Measurements from ENCODE around the gene PIGU.
"Not testable (repeated sequence)": the region's sequence is repeated elsewhere in the genome, so short reads cannot be mapped to it uniquely, and the experiment has no call there.

Gene PIGU

DNA sequence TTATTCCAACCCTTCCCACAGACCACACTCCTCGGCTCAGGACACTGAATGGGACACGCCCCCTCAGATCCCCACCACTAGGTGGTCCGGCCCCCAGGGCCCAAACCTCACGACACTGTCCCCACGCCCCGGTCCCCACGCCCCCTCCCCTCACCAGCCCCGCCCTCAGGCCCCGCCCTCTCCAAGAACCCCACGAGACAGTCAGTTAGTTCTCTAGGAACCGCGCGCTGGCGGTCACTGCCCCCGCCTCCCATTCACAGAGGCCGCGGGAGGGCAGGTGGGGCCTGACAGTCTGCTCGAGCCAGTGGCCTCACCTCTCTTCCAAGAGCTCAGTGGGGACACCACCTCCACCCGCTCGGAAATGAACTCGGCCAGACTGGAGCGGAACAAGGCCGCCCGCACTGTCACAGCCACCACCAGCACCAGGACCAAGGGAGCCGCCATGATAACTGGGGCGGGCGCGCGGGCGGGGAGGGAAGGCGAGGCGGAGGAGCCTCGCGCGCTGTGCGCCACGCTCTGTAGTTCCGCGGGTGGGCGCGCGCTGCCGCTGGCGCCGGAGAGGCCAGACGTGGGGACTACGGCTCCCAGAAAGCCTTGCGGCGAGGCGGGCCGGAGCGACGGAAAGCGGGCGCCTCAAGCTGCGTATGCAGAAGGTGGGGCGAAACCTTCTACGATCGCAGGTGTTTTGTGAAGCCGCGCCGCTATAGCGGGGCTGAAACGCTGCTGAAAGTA lies at the start of gene PIGU:
Gene PIGU, minus strand, starts transcription at position 451 of the 732 bp plus-strand sequence. Its CDS starts 7 bp downstream, at position 444.
- peak; percentile 95 for DNase-seq (ENCODE audit: low spot score)
- TF ChIP-seq, protein P1, sequence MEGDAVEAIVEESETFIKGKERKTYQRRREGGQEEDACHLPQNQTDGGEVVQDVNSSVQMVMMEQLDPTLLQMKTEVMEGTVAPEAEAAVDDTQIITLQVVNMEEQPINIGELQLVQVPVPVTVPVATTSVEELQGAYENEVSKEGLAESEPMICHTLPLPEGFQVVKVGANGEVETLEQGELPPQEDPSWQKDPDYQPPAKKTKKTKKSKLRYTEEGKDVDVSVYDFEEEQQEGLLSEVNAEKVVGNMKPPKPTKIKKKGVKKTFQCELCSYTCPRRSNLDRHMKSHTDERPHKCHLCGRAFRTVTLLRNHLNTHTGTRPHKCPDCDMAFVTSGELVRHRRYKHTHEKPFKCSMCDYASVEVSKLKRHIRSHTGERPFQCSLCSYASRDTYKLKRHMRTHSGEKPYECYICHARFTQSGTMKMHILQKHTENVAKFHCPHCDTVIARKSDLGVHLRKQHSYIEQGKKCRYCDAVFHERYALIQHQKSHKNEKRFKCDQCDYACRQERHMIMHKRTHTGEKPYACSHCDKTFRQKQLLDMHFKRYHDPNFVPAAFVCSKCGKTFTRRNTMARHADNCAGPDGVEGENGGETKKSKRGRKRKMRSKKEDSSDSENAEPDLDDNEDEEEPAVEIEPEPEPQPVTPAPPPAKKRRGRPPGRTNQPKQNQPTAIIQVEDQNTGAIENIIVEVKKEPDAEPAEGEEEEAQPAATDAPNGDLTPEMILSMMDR (IDR thresholded peaks at IDR 0.05; ENCODE audit: borderline replicate concordance, control extremely low read depth, extremely low read depth, insufficient read depth, missing control alignments): peak; percentile 4
- in situ Hi-C loops (cut with MboI; ENCODE audit: low sequenced_read_pairs, unreplicated experiment): no loop called here

- TF ChIP-seq, protein P1 (IDR thresholded peaks at IDR 0.05; ENCODE audit: borderline replicate concordance, control extremely low read depth, extremely low read depth, insufficient read depth, missing control alignments): no peak
- DNase-seq (ENCODE audit: low spot score): no peak
- in situ Hi-C loops (cut with MboI; ENCODE audit: low sequenced_read_pairs, unreplicated experiment): no loop called here
Measured at GRCh38 chr20:34724172-34724571, 47.3 kb upstream of the PIGU start.

DNA sequence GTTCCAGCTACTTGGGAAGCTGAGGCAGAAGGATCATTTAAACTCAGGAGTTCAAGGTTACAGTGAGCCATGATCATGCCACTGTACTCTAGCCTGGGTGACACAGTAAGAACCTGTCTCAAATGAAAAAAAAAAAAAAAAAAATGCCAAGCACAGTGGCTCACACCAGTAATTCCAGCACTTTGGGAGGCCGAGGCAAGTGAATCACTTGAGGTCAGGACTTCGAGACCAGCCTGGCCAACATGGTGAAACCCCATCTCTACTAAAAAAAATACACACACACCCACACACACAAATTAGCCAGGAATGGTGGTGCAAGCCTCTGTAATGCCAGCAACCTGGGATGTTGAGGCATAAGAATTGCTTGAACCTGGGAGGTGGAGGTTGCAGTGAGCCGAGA lies 45.7 kb upstream of the PIGU start:
- DNase-seq (ENCODE audit: low spot score); in situ Hi-C loops (cut with MboI; ENCODE audit: low sequenced_read_pairs, unreplicated experiment): not testable (repeated sequence)

DNA sequence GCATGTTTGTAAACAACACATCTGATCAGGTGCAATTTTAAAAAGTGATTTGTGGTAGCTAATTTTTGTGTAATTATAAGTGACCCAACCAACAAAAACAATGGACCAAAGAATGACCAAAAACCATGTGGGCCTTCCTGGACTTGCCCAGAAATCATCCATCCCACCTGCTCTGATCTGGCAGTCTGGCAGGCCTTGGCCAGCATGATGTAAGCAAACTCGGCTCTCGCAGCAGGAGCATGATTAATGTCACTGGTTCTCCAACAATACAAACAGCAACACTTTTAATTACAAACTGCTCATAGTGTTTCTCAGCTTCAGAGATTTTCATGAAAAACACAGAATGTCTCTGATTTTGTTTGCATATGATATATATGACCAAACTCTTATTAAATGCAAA lies 43.4 kb upstream of the PIGU start:
- TF ChIP-seq, protein P1 (IDR thresholded peaks at IDR 0.05; ENCODE audit: borderline replicate concordance, control extremely low read depth, extremely low read depth, insufficient read depth, missing control alignments): no peak
- DNase-seq (ENCODE audit: low spot score): no peak
- in situ Hi-C loops (cut with MboI; ENCODE audit: low sequenced_read_pairs, unreplicated experiment): no loop called here

DNA sequence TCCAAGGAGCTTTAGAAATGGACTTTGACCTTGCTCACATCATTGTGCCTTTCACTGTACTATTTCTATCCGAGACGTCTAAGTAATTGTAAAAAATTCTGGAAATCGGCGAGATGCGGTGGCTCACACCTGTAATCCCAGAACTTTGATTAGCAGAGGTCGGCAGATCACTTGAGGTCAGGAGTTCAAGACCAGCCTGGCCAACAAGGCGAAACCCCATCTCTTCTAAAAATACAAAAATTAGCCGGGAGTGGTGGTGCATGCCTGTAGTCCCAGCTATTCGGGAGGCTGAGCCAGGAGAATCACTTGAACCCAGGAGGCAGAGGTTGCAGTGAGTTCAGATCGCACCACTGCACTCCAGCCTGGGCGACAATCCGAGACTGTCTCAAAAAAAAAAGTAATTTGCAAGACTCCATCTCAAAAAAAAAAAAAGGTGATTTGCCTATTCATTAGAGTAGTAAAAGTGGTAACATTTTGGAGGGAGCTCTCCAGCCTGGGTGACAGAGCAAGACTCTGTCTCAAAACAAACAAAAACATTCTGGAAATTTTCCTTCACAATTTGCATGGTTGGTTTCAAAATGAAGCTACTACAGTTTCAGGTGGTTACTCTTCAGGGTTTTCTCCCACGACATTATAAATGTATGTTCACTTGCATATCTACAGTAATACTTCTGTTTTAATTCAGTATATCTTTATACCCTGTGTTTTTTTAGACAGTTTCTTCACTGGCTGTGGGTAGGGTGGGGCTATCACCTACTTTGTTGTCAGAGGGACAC lies 42.5 kb upstream of the PIGU start:
- in situ Hi-C loops (cut with MboI; ENCODE audit: low sequenced_read_pairs, unreplicated experiment): not testable (repeated sequence)
- peak; percentile 69 for DNase-seq (ENCODE audit: low spot score)

- in situ Hi-C loops (cut with MboI; ENCODE audit: low sequenced_read_pairs, unreplicated experiment): no loop called here
- TF ChIP-seq, protein P1 (IDR thresholded peaks at IDR 0.05; ENCODE audit: borderline replicate concordance, control extremely low read depth, extremely low read depth, insufficient read depth, missing control alignments): no peak
- no peak for DNase-seq (ENCODE audit: low spot score)
Measured at GRCh38 chr20:34717230-34718095, 40.6 kb upstream of the PIGU start.

DNA sequence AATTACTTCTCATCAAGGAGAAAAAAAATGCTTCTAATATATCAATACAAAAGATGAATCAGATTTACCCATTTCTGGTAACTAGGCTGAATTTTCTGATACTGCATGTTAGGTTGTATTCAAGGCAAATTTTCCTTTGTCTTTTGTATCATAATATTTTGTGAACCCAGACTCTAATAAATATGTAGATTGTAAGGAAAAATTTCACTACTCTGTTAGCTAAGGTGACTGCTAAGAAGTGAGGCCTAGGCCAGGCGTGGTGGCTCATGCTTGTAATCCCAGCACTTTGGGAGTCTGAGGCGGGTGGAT lies 40.0 kb upstream of the PIGU start:
- in situ Hi-C loops (cut with MboI; ENCODE audit: low sequenced_read_pairs, unreplicated experiment): no loop called here
- DNase-seq (ENCODE audit: low spot score): no peak
- TF ChIP-seq, protein P1 (IDR thresholded peaks at IDR 0.05; ENCODE audit: borderline replicate concordance, control extremely low read depth, extremely low read depth, insufficient read depth, missing control alignments): no peak

Measured in GM13976 (cell line).